Spinal cord (tissue), 10 donors: Measurements from ENCODE around the gene RNF34. TPM values are rescaled to one million over a fixed set of nuclear protein-coding genes. Genes with fewer than 3 reads are reported as not detected.
"Not testable (repeated sequence)": the region's sequence is repeated elsewhere in the genome, so short reads cannot be mapped to it uniquely, and the experiment has no call there.

Experiments
- DNase-seq, 6 donors: peaks; one replicate each; pipeline versions ENCODE4 v3.0.0 to v3.0.0-alpha.2; 2013 to 2015; ENCODE audit warnings: low spot score in 6 of 6, low read depth in 4 of 6
- H3K27ac ChIP-seq: one replicate; pipeline ENCODE4 v1.5.1; 2013; ENCODE audit warnings: low read depth, low read length, control low read depth
- H3K27me3 ChIP-seq: one replicate; pipeline ENCODE4 v1.6.1; 2013; ENCODE audit warnings: low read length; ENCODE audit not compliant: control insufficient read depth, insufficient read depth
- H3K36me3 ChIP-seq: one replicate; pipeline ENCODE4 v1.6.1; 2013; ENCODE audit warnings: low read length; ENCODE audit not compliant: control insufficient read depth, insufficient read depth
- H3K4me1 ChIP-seq: one replicate; pipeline ENCODE4 v1.6.1; 2013; ENCODE audit warnings: low read length; ENCODE audit not compliant: control insufficient read depth, insufficient read depth
- H3K4me3 ChIP-seq: one replicate; pipeline ENCODE4 v1.5.1; 2013; ENCODE audit warnings: low read depth, low read length, control low read depth
- H3K9me3 ChIP-seq: one replicate; pipeline ENCODE4 v1.6.1; 2013; ENCODE audit warnings: low read length; ENCODE audit not compliant: control insufficient read depth, insufficient read depth
- WGBS: methylation state at CpG from one replicate; pipeline ENCODE4 v1.1.5; 2013; ENCODE audit warnings: missing lambda C conversion rate; ENCODE audit not compliant: insufficient coverage; 5-methylcytosine and 5-hydroxymethylcytosine counted together
- polyA plus RNA-seq, 2 donors: library from polyadenylated mRNA; unstranded; fragments of 120-200 nt; gene quantifications; one replicate each; pipeline ENCODE4 v1.2.1, GENCODE V29; 2013; ENCODE audit not compliant: insufficient read length in 2 of 2
- total RNA-seq, 2 donors: library from RNA; depleted of rRNA in 1 of 2; stranded (reverse); fragments of 120-200 nt in 1 of 2; fragments of >200 nt in 1 of 2; gene quantifications; one replicate each; pipeline versions ENCODE4 v1.2.3 to v1.2.4, GENCODE V29; 2013 to 2014
- donor health status: healthy.

RNF34 gene
- total and polyA plus RNA-seq, 4 donors: 41.4 to 71.7 (median 51.2) TPM

DNA sequence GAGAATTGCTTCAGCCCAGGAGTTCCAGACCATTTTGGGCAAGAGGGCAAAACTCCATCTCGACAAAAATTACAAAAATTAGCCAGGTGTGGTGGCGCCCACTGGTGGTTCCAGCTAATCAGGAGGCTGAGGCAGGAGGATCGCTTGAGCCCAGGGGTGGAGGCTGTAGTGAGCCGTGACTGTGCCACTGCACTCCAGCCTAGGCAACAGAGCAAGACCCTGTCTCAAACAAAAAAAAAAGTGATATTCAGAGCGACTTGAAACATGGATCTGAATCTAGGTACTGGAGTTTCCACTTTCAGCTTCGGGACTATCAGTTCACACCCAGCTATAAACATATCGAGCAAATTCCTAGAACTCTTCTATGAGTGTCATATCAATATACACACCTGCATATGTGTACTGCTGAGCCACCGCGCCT, 16.3 kb upstream of the RNF34 start:
- 100% methylated on average over 5 of the region's 9 CpGs for WGBS
- no peaks in the 10 kb centered on the region for H3K27me3 ChIP-seq
- DNase-seq: no peak
- H3K4me1 ChIP-seq: no peaks in the 10 kb centered on the region
- no peaks in the 10 kb centered on the region for H3K9me3 ChIP-seq
- H3K4me3 ChIP-seq: no peak overlapping the region
- no peaks in the 10 kb centered on the region for H3K36me3 ChIP-seq
- no peak overlapping the region for H3K27ac ChIP-seq

DNA sequence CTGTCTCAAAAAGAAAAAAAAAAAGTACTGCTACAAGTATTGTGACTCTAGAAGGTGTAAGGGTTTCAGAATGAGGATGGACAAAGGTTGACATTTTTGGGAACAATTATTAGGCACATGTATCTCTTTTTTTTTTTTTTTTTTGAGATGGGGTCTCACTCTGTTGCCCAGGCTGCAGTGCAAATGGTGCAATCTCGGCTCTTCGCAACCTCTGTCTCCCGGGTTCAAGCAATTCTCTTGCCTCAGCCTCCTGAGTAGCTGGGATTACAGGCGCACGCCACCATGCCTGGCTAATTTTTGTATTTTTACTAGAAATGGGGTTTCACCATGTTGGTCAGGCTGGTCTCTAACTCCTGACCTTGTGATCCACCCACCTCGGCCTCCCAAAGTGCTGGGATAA, 15.0 kb upstream of the RNF34 start:
- H3K36me3 ChIP-seq, H3K4me1 ChIP-seq, H3K9me3 ChIP-seq, DNase-seq, H3K4me3 ChIP-seq, H3K27me3 ChIP-seq, H3K27ac ChIP-seq: not testable (repeated sequence)
- WGBS: 92% methylated on average over 4 of the region's 6 CpGs

DNA sequence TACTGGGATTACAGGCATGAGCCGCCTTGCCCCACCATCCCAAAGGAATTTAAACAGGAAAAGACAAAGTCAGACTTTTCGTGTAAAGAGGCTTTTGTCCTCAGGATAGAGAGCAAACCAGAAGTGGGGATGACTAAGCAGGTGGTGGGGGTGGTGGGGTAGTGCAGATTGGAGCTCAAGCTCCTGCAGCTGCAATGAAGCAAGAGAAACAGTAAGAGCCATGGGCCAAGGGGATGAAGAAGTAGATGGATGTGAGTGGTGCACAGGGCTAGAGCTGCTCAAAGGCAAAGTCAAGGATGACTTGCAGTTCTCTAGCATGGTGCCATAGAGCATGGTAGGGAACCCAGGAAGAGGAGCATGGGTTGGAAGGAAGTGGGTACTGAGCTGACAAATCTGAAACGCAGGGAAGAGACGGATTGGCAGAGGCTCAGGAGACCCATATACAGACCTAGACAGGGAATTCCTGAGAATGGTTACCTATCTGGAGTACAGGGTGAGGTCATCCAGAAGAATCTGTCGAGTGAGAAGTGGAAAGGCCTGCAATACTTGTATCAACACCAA, 11.4 kb upstream of the RNF34 start:
- H3K4me1 ChIP-seq: no peaks in the 10 kb centered on the region
- H3K27ac ChIP-seq: no peak overlapping the region
- no peaks in the 10 kb centered on the region for H3K9me3 ChIP-seq
- H3K4me3 ChIP-seq: no peak overlapping the region
- 79% methylated on average over 4 of the region's 5 CpGs for WGBS
- no peaks in the 10 kb centered on the region for H3K36me3 ChIP-seq
- no peak for DNase-seq
- H3K27me3 ChIP-seq: no peaks in the 10 kb centered on the region

DNA sequence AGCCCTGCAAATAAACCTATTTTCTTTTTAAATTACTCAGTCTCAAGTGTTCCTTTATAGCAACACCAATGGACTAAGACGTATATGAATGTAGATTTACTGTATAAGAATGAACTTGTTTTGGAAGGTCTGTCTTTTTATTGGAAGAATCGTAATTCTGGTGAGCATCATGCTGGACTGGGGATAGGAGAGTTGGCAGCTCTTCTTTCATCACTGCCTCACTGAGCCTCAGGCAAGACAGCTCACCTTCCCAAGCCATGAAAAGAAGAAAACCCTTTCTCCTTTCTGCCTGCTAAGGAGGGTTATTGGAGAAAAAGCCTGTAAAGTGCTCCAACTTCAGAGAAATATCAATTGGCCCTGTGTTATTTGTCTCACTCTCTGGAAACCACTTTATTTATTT, 9.1 kb upstream of the RNF34 start:
- Histone ChIP-seq H3K36me3 (no peaks in the 10 kb centered on the region), H3K4me3 (no peak overlapping the region), H3K9me3 (no peaks in the 10 kb centered on the region), H3K27ac (no peak overlapping the region), H3K27me3 (no peaks in the 10 kb centered on the region), H3K4me1 (no peaks in the 10 kb centered on the region)
- DNase-seq: no peak
- no CpG with 5 or more reads among the region's 2 CpGs for WGBS

DNA sequence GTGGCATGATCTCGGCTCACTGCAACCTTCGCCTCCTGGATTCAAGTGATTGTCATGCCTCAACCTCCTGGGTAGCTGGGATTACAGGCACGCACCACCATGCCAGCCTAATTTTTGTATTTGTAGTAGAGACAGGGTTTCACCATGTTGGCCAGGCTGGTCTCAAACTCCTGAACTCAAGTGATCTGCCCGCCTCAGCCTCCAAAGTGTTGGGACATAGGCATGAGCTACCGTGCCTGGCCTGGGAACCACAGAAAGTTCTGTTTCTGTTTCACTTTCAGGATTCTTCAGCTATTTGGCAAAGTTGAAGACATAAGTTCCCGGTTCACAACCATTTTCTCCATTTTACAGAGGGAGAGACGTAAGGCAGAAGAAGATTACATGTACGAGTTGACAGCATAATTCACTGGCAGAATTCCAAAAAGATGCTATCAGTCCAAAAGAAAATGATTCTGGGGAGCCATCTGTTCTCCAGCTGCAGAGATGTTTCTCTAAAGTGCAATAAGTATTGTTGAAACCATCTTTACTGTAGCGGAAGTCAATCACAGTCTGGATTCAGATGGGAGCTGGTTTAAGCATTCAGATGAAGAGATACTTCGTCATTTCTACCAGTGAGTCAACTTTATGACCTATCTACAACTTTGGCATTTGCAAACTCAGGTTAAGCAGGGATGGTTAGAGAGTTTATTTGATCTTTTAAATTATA, 8.1 kb upstream of the RNF34 start:
- no peaks in the 10 kb centered on the region for H3K4me1 ChIP-seq
- no peaks in the 10 kb centered on the region for H3K27me3 ChIP-seq
- no peaks in the 10 kb centered on the region for H3K9me3 ChIP-seq
- DNase-seq: peak in 2 of 6 donors; percentile 21 to 74
- whole genome bisulfite sequencing: 91% methylated on average over 5 of the region's 10 CpGs
- H3K27ac ChIP-seq: no peak overlapping the region
- H3K36me3 ChIP-seq: no peaks in the 10 kb centered on the region
- no peak overlapping the region for H3K4me3 ChIP-seq

DNA sequence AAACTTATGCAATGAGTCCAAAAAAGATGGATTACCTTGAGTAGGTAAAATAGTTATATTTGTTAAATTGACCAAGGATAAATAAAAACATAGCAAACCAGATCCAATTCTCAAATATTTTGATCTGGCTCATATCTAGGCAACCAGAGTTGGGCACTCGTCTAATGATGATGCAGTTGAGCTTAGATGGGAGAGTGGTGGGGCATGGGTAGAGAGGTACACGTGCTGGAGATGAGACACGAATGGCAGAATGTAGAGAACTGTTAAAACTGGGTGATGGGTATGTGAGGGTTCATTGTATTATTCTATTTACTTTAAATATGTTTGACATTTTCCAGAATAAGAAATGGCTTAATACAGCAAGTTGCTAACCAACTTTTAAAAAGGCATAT, 7.6 kb upstream of the RNF34 start:
- Histone ChIP-seq H3K36me3 (no peaks in the 10 kb centered on the region), H3K27me3 (no peaks in the 10 kb centered on the region), H3K4me1 (no peaks in the 10 kb centered on the region), H3K9me3 (no peaks in the 10 kb centered on the region), H3K4me3 (no peak overlapping the region), H3K27ac (no peak overlapping the region)
- DNase-seq: no peak
- WGBS: 100% methylated on average over 1 of the region's 3 CpGs

DNA sequence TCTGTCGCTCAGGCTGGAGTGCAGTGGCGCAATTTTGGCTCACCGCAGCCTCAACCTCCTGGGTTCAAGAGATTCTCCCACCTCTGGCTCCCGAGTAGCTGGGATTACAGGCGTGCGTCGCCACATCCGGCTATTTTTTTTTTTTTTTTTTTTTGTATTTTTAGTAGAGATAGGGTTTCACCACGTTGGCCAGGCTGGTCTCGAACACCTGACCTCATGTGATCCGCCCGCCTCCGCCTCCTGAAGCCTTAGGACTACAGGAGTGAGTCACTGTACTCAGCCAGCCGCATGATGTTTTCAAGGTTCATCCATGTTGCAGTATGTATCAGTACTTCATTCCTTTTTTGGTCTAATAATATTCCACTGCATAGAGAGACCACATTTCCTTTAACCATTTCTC, 2.4 kb upstream of the RNF34 start:
- H3K27ac ChIP-seq: no peak overlapping the region
- 98% methylated on average over 5 of the region's 14 CpGs for WGBS
- no peak for DNase-seq
- H3K9me3 ChIP-seq: no peaks in the 10 kb centered on the region
- peaks cover 8% of the 10 kb centered on the region for H3K4me1 ChIP-seq
- no peaks in the 10 kb centered on the region for H3K27me3 ChIP-seq
- no peak overlapping the region for H3K4me3 ChIP-seq
- no peaks in the 10 kb centered on the region for H3K36me3 ChIP-seq

DNA sequence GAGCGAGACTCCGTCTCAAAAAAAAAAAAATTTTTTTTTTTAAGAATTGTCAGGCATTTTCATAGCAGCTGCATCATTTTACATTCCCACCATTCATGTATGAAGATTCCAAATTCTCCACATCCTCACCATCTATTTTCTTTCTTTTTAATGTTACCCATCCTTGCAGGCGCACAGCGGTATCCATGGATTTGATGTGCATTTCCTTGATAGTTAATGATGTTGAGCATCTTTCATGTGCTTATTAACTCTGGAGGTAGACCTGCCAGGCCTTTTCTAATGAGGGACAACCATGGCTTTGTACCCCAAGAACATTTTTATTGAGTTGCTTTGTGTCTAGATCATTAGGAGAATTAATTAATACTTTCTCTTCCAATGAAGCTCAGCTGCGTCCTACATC, 1.6 kb upstream of the RNF34 start:
- H3K9me3 ChIP-seq: no peaks in the 10 kb centered on the region
- H3K4me1 ChIP-seq: peaks cover 8% of the 10 kb centered on the region
- no peak overlapping the region for H3K4me3 ChIP-seq
- H3K27me3 ChIP-seq: no peaks in the 10 kb centered on the region
- no peak for DNase-seq
- H3K36me3 ChIP-seq: no peaks in the 10 kb centered on the region
- no peak overlapping the region for H3K27ac ChIP-seq
- no CpG with 5 or more reads among the region's 5 CpGs for WGBS

DNA sequence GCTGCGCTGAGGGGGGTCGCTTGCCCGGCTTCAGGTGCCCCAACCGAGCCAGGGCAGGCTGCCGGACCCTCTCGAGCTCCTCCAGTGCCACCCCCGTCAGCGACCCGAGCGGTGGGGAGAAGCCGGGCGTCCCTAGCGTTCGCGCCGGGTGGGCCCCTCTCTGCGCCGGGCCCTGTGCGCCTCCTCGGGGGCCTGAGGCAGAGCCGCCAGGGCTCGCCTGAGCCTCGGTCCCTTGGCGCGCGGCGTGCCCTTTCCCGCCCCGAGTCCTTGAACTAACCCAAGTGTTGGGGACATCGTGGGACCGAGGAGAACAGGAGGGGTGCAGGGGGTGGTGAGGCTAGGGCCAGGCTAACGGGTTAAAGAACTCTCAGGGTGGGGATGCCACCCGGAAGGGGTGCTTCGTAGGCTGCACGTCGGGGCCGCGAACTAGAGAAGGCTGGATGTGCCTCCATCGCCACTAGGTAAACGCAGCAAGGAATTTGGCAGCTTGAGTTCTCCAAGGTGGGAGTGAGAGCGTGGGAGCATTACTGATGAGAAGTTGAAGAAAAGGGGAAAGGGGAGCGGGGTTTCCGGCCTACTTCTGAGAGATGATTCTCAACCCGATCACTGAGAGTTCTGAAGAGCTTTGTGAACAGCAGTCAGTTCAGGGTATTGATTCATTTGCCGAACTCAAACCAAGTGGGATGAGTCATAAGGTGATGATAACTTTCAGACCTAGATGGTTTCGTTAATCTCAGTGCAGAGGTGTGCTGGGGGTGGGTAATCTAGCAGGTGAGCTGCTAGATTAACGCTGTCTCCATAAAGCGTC, 618 bp downstream of the RNF34 start:
- peak in 4 of 6 donors; percentile 9 to 40 (median 30) for DNase-seq

More for the DNA sequence above, 618 bp downstream of the RNF34 start:
- peaks cover 4% of the 10 kb centered on the region for H3K36me3 ChIP-seq
- WGBS: under 1% methylated on average over 46 of the region's 48 CpGs
- H3K27me3 ChIP-seq: no peaks in the 10 kb centered on the region
- H3K4me3 ChIP-seq: peak overlapping the region; percentile 94
- no peaks in the 10 kb centered on the region for H3K9me3 ChIP-seq
- H3K4me1 ChIP-seq: peaks cover 8% of the 10 kb centered on the region
- peak overlapping the region; percentile 94 for H3K27ac ChIP-seq
